ENCODE data around the gene IL18BP.

Gene IL18BP

DNA sequence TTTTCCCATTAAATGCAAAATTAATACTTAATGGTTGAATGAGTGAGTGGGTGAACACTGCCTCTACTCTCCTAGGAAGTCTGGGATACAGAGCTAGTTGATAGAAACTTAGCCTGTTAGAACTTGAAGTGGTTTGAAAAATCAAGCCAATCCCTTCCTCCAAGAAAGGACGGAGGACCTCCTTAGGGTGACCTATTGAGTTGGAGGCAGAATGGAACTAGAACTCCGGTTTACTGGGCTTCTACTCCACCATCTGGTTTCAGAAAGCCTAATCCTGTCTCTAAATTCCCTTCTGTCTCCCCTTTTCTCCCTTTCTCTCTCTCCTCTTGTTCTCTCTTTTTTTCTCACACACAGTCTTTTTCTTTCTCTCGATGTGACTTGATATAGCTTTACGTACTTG is 19.6 kb upstream of the IL18BP start:
- ATAC-seq: no peak
- TF ChIP-seq TOX (CRISPR knock-in tag; IDR thresholded peaks at IDR 0.05; ENCODE audit: borderline replicate concordance) (no peak), RARB (CRISPR knock-in tag; IDR thresholded peaks at IDR 0.05) (no peak), PPARA (CRISPR knock-in tag; IDR thresholded peaks at IDR 0.05; ENCODE audit: borderline replicate concordance) (no peak), ZNF8 (CRISPR knock-in tag; IDR thresholded peaks at IDR 0.05) (no peak), GLIS3 (CRISPR knock-in tag; IDR thresholded peaks at IDR 0.05) (no peak), ZNF70 (CRISPR knock-in tag; IDR thresholded peaks at IDR 0.05) (no peak), ZNF565 (CRISPR knock-in tag; conservative IDR thresholded peaks at IDR 0.05; ENCODE audit: low read depth) (no peak), BACH2 (CRISPR knock-in tag; IDR thresholded peaks at IDR 0.05; ENCODE audit: borderline replicate concordance) (no peak), SNAI2 (CRISPR knock-in tag; IDR thresholded peaks at IDR 0.05) (no peak), OSR1 (CRISPR knock-in tag; IDR thresholded peaks at IDR 0.05) (no peak), ISL1 (CRISPR knock-in tag; IDR thresholded peaks at IDR 0.05) (no peak), TCF4 (CRISPR knock-in tag; IDR thresholded peaks at IDR 0.05; ENCODE audit: borderline replicate concordance) (no peak), ZC3H10 (CRISPR knock-in tag; IDR thresholded peaks at IDR 0.05) (no peak), ZFP30 (CRISPR knock-in tag; IDR thresholded peaks at IDR 0.05) (no peak), ARNTL (CRISPR knock-in tag; IDR thresholded peaks at IDR 0.05; ENCODE audit: borderline replicate concordance, low read depth) (no peak)
- TF ChIP-seq, protein P1, sequence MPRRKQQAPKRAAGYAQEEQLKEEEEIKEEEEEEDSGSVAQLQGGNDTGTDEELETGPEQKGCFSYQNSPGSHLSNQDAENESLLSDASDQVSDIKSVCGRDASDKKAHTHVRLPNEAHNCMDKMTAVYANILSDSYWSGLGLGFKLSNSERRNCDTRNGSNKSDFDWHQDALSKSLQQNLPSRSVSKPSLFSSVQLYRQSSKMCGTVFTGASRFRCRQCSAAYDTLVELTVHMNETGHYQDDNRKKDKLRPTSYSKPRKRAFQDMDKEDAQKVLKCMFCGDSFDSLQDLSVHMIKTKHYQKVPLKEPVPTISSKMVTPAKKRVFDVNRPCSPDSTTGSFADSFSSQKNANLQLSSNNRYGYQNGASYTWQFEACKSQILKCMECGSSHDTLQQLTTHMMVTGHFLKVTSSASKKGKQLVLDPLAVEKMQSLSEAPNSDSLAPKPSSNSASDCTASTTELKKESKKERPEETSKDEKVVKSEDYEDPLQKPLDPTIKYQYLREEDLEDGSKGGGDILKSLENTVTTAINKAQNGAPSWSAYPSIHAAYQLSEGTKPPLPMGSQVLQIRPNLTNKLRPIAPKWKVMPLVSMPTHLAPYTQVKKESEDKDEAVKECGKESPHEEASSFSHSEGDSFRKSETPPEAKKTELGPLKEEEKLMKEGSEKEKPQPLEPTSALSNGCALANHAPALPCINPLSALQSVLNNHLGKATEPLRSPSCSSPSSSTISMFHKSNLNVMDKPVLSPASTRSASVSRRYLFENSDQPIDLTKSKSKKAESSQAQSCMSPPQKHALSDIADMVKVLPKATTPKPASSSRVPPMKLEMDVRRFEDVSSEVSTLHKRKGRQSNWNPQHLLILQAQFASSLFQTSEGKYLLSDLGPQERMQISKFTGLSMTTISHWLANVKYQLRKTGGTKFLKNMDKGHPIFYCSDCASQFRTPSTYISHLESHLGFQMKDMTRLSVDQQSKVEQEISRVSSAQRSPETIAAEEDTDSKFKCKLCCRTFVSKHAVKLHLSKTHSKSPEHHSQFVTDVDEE (CRISPR knock-in tag; IDR thresholded peaks at IDR 0.05): no peak
- TF ChIP-seq, protein P2, sequence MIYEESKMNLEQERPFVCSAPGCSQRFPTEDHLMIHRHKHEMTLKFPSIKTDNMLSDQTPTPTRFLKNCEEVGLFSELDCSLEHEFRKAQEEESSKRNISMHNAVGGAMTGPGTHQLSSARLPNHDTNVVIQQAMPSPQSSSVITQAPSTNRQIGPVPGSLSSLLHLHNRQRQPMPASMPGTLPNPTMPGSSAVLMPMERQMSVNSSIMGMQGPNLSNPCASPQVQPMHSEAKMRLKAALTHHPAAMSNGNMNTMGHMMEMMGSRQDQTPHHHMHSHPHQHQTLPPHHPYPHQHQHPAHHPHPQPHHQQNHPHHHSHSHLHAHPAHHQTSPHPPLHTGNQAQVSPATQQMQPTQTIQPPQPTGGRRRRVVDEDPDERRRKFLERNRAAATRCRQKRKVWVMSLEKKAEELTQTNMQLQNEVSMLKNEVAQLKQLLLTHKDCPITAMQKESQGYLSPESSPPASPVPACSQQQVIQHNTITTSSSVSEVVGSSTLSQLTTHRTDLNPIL (CRISPR knock-in tag; IDR thresholded peaks at IDR 0.05; ENCODE audit: low read depth): no peak
- TF ChIP-seq, protein P3, sequence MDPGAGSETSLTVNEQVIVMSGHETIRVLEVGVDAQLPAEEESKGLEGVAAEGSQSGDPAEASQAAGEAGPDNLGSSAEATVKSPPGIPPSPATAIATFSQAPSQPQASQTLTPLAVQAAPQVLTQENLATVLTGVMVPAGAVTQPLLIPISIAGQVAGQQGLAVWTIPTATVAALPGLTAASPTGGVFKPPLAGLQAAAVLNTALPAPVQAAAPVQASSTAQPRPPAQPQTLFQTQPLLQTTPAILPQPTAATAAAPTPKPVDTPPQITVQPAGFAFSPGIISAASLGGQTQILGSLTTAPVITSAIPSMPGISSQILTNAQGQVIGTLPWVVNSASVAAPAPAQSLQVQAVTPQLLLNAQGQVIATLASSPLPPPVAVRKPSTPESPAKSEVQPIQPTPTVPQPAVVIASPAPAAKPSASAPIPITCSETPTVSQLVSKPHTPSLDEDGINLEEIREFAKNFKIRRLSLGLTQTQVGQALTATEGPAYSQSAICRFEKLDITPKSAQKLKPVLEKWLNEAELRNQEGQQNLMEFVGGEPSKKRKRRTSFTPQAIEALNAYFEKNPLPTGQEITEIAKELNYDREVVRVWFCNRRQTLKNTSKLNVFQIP (CRISPR knock-in tag; IDR thresholded peaks at IDR 0.05; ENCODE audit: borderline replicate concordance, low read depth): no peak
- TF ChIP-seq, protein P4, sequence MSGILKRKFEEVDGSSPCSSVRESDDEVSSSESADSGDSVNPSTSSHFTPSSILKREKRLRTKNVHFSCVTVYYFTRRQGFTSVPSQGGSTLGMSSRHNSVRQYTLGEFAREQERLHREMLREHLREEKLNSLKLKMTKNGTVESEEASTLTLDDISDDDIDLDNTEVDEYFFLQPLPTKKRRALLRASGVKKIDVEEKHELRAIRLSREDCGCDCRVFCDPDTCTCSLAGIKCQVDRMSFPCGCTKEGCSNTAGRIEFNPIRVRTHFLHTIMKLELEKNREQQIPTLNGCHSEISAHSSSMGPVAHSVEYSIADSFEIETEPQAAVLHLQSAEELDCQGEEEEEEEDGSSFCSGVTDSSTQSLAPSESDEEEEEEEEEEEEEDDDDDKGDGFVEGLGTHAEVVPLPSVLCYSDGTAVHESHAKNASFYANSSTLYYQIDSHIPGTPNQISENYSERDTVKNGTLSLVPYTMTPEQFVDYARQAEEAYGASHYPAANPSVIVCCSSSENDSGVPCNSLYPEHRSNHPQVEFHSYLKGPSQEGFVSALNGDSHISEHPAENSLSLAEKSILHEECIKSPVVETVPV (CRISPR knock-in tag; IDR thresholded peaks at IDR 0.05): no peak
- TF ChIP-seq, protein P5, sequence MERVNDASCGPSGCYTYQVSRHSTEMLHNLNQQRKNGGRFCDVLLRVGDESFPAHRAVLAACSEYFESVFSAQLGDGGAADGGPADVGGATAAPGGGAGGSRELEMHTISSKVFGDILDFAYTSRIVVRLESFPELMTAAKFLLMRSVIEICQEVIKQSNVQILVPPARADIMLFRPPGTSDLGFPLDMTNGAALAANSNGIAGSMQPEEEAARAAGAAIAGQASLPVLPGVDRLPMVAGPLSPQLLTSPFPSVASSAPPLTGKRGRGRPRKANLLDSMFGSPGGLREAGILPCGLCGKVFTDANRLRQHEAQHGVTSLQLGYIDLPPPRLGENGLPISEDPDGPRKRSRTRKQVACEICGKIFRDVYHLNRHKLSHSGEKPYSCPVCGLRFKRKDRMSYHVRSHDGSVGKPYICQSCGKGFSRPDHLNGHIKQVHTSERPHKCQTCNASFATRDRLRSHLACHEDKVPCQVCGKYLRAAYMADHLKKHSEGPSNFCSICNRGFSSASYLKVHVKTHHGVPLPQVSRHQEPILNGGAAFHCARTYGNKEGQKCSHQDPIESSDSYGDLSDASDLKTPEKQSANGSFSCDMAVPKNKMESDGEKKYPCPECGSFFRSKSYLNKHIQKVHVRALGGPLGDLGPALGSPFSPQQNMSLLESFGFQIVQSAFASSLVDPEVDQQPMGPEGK (CRISPR knock-in tag; IDR thresholded peaks at IDR 0.05; ENCODE audit: borderline replicate concordance): no peak

DNA sequence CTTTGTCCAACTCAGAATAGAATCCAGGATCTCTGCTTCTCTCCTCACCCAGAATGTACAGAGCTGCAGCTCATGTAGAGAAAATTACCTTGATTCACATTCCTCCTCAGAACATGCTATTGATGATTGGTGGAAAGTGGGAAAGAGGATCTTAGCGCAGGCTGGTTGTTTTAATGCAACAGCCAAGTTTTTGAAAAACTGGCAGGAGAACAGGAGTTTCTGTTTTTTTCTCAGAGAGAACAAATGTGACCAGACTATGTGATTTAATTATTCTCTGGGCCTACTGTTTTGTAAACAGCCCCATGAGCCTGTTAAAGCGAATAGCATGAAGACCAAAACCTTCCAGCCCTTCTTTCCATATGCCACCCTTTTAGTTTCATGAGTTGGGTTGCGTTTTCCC is 19.1 kb upstream of the IL18BP start:
- no peak for TF ChIP-seq RARB (CRISPR knock-in tag; IDR thresholded peaks at IDR 0.05)
- TF ChIP-seq, protein P5 (CRISPR knock-in tag; IDR thresholded peaks at IDR 0.05; ENCODE audit: borderline replicate concordance): no peak
- TF ChIP-seq ISL1 (CRISPR knock-in tag; IDR thresholded peaks at IDR 0.05): no peak
- no peak for TF ChIP-seq ZC3H10 (CRISPR knock-in tag; IDR thresholded peaks at IDR 0.05)
- no peak for TF ChIP-seq ZFP3 (CRISPR knock-in tag; IDR thresholded peaks at IDR 0.05)
- TF ChIP-seq OSR1 (CRISPR knock-in tag; IDR thresholded peaks at IDR 0.05): no peak
- TF ChIP-seq, protein P3 (CRISPR knock-in tag; IDR thresholded peaks at IDR 0.05; ENCODE audit: borderline replicate concordance, low read depth): no peak
- no peak for TF ChIP-seq PPARA (CRISPR knock-in tag; IDR thresholded peaks at IDR 0.05; ENCODE audit: borderline replicate concordance)
- no peak for TF ChIP-seq TOX (CRISPR knock-in tag; IDR thresholded peaks at IDR 0.05; ENCODE audit: borderline replicate concordance)
- TF ChIP-seq, protein P2 (CRISPR knock-in tag; IDR thresholded peaks at IDR 0.05; ENCODE audit: low read depth): no peak
- ATAC-seq: no peak
